Diencephalon (tissue), 1 donor: ENCODE results near the gene CCDC106. TPM values are rescaled to one million over a fixed set of nuclear protein-coding genes. Genes with fewer than 3 reads are reported as not detected.

Experiments
- total RNA-seq: library from RNA; depleted of rRNA; stranded (reverse); fragments of >200 nt; gene quantifications from one replicate; pipeline ENCODE4 v1.2.3, GENCODE V29; 2014

The CCDC106 gene
- total RNA-seq: 16.6 TPM

GRCh38 chr19:55647732-55648584 is at the start of gene CCDC106:
TSS of gene CCDC106 (plus strand) at chr19:55648212. CDS start at chr19:55649047, 835 bp downstream.

GRCh38 chr19:55599468-55599841 is 48.6 kb upstream of the CCDC106 start, which contains the start of gene FIZ1:
TSS of gene FIZ1 (minus strand) at chr19:55599517. CDS start at chr19:55597865, 1,652 bp downstream.

GRCh38 chr19:55599842-55600661 is 48.0 kb upstream of the CCDC106 start, which contains the start of gene ZNF524:
TSS of gene ZNF524 (plus strand) at chr19:55600288. CDS start at chr19:55602113, 1,825 bp downstream.

GRCh38 chr19:55605637-55606470 is 42.2 kb upstream of the CCDC106 start, which contains the start of gene ZNF865:
TSS of gene ZNF865 (plus strand) at chr19:55605647. CDS start at chr19:55613619, 7,972 bp downstream.

GRCh38 chr19:55624109-55625003 is 23.7 kb upstream of the CCDC106 start, which contains the start of gene ZNF784:
TSS of gene ZNF784 (minus strand) at chr19:55624566. CDS start at chr19:55624561, 5 bp downstream.

GRCh38 chr19:55640577-55641425 is 7.2 kb upstream of the CCDC106 start, which contains the start of gene ZNF580:
TSS of gene ZNF580 (plus strand) at chr19:55641002. CDS start at chr19:55642509, 1,507 bp downstream.

GRCh38 chr19:55643003-55643886 is 4.8 kb upstream of the CCDC106 start, which contains the start of gene ZNF581:
TSS of gene ZNF581 (plus strand) at chr19:55643649. CDS start at chr19:55644572, 923 bp downstream.

GRCh38 chr19:55654868-55655647 is 7.0 kb downstream of the CCDC106 start, which contains the start of gene U2AF2:
TSS of gene U2AF2 (plus strand) at chr19:55655035. CDS start at chr19:55655105, 70 bp downstream.

GRCh38 chr19:55674841-55675660 is 27.0 kb downstream of the CCDC106 start, which contains the start of gene EPN1:
TSS of gene EPN1 (plus strand) at chr19:55675226. CDS start at chr19:55678628, 3,402 bp downstream.

Other genes starting within 250 kb of the CCDC106 start
- gene UBE2S, start 240.4 kb upstream of the CCDC106 start, total RNA-seq: 43.4 TPM
- 4.6 TPM for gene SHISA7, start 204.9 kb upstream of the CCDC106 start, total RNA-seq
- gene ISOC2, start 186.6 kb upstream of the CCDC106 start, total RNA-seq: 20.5 TPM
- not detected for gene C19orf85, start 183.5 kb upstream of the CCDC106 start, total RNA-seq
- gene ZNF628, start 171.6 kb upstream of the CCDC106 start, total RNA-seq: 1.6 TPM
- 20.3 TPM for gene NAT14, start 163.0 kb upstream of the CCDC106 start, total RNA-seq
- 0.23 TPM for gene SSC5D, start 159.8 kb upstream of the CCDC106 start, total RNA-seq
- not detected for gene SBK2, start 111.1 kb upstream of the CCDC106 start, total RNA-seq
- gene SBK3, start 102.7 kb upstream of the CCDC106 start, total RNA-seq: not detected
- gene ZNF579, start 67.4 kb upstream of the CCDC106 start, total RNA-seq: 4.6 TPM
- gene FIZ1, start 48.7 kb upstream of the CCDC106 start, total RNA-seq: 5.3 TPM
- 3.0 TPM for gene ZNF524, start 47.9 kb upstream of the CCDC106 start, total RNA-seq
- gene ZNF865, start 42.6 kb upstream of the CCDC106 start, total RNA-seq: 1.8 TPM
- 6.5 TPM for gene ZNF784, start 23.6 kb upstream of the CCDC106 start, total RNA-seq
- gene ZNF580, start 7.2 kb upstream of the CCDC106 start, total RNA-seq: 6.9 TPM
- gene ZNF581, start 4.6 kb upstream of the CCDC106 start, total RNA-seq: 7.8 TPM
- 76.1 TPM for gene U2AF2, start 6.8 kb downstream of the CCDC106 start, total RNA-seq
- 33.2 TPM for gene EPN1, start 27.0 kb downstream of the CCDC106 start, total RNA-seq
- not detected for gene NLRP9, start 90.2 kb downstream of the CCDC106 start, total RNA-seq
- gene RFPL4A, start 110.9 kb downstream of the CCDC106 start, total RNA-seq: not detected
- not detected for gene RFPL4AL1, start 120.9 kb downstream of the CCDC106 start, total RNA-seq
- gene NLRP11, start 183.8 kb downstream of the CCDC106 start, total RNA-seq: under 0.01 TPM
- under 0.01 TPM for gene NLRP4, start 188.3 kb downstream of the CCDC106 start, total RNA-seq